Upper lobe of left lung (tissue), 6 donors: ENCODE data around the gene ETFRF1. TPM values are rescaled to one million over a fixed set of nuclear protein-coding genes. Genes with fewer than 3 reads are reported as not detected.

ENCODE experiments used
- ATAC-seq, 2 donors: fragments of 200-7000 bp; cut with Tn5 transposase; one replicate each; pipeline ENCODE4 v1.9.1; 2022; ENCODE audit warnings: mild to moderate bottlenecking in 2 of 2, moderate library complexity in 2 of 2; ENCODE audit not compliant: low FRiP score in 2 of 2
- DNase-seq, 2 donors: peaks; one replicate each; pipeline ENCODE4 v3.0.0-alpha.2; 2019 to 2020
- H3K27ac ChIP-seq, 4 donors: fragments of 200-600 bp; sonication (generic); one replicate each; pipeline ENCODE4 v1.5.1; 2016 to 2019
- H3K27me3 ChIP-seq, 4 donors: fragments of 200-600 bp; sonication (generic); one replicate each; pipeline ENCODE4 v1.5.1; 2017 to 2019
- H3K36me3 ChIP-seq, 4 donors: fragments of 200-600 bp; sonication (generic); one replicate each; pipeline ENCODE4 v1.5.1; 2016 to 2019
- H3K4me1 ChIP-seq, 4 donors: fragments of 200-600 bp; sonication (generic); one replicate each; pipeline ENCODE4 v1.5.1; 2018 to 2019
- H3K4me3 ChIP-seq, 4 donors: fragments of 200-600 bp; sonication (generic); one replicate each; pipeline ENCODE4 v1.5.1; 2017 to 2019; ENCODE audit warnings: mild to moderate bottlenecking in 2 of 4, moderate library complexity in 1 of 4
- H3K9me3 ChIP-seq, 4 donors: fragments of 200-600 bp; sonication (generic); one replicate each; pipeline ENCODE4 v1.5.1; 2018 to 2019
- EP300 ChIP-seq, 4 donors: sonication (generic); formaldehyde crosslinking; IDR thresholded peaks; one replicate each; pipeline ENCODE4 v1.5.1; 2017; ENCODE audit warnings: antibody characterized with exemption in 4 of 4, control low read depth in 2 of 4
- POLR2A ChIP-seq, 4 donors: fragments of 450-650 bp; IDR thresholded peaks; one replicate each; pipeline ENCODE4 v1.5.1; 2016 to 2017; ENCODE audit warnings: antibody characterized with exemption in 4 of 4, mild to moderate bottlenecking in 2 of 4
- POLR2AphosphoS5 ChIP-seq, 2 donors: sonication (generic); formaldehyde crosslinking; IDR thresholded peaks; one replicate each; pipeline ENCODE4 v1.5.1; 2017; ENCODE audit warnings: antibody characterized with exemption in 2 of 2
- WGBS, 2 donors: methylation state at CpG; one replicate each; pipeline ENCODE4 v1.1.5; 2017 to 2018; 5-methylcytosine and 5-hydroxymethylcytosine counted together
- total RNA-seq, 6 donors: library from RNA; depleted of rRNA in 4 of 6; stranded (reverse); fragments of >200 nt in 4 of 6; gene quantifications; one replicate each; pipeline versions ENCODE4 v1.1.0 to v1.2.1, GENCODE V29; 2016 to 2021
- TF ChIP-seq, protein P1 (sequence below), 6 experiments: fragments of 450-650 bp in 4 of 6; fragments of 200-600 bp in 2 of 6; sonication (generic) in 2 of 6; IDR thresholded peaks; one replicate each; pipeline ENCODE4 v1.5.1; 2016 to 2019; ENCODE audit warnings: antibody characterized with exemption in 6 of 6
- donor health status: DM: no; HTN: no; CAD: no; lungs with moderate emphysema.
- donor health status: DM: no; HTN: yes; CAD: no; lungs with severe emphysema.

Gene ETFRF1, protein sequence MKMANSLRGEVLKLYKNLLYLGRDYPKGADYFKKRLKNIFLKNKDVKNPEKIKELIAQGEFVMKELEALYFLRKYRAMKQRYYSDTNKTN
- total RNA-seq = 10 to 100 TPM in 5 of 6 donors, 1 to 10 TPM in 1; 5.2 to 48.4 (median 20.5) TPM

DNA sequence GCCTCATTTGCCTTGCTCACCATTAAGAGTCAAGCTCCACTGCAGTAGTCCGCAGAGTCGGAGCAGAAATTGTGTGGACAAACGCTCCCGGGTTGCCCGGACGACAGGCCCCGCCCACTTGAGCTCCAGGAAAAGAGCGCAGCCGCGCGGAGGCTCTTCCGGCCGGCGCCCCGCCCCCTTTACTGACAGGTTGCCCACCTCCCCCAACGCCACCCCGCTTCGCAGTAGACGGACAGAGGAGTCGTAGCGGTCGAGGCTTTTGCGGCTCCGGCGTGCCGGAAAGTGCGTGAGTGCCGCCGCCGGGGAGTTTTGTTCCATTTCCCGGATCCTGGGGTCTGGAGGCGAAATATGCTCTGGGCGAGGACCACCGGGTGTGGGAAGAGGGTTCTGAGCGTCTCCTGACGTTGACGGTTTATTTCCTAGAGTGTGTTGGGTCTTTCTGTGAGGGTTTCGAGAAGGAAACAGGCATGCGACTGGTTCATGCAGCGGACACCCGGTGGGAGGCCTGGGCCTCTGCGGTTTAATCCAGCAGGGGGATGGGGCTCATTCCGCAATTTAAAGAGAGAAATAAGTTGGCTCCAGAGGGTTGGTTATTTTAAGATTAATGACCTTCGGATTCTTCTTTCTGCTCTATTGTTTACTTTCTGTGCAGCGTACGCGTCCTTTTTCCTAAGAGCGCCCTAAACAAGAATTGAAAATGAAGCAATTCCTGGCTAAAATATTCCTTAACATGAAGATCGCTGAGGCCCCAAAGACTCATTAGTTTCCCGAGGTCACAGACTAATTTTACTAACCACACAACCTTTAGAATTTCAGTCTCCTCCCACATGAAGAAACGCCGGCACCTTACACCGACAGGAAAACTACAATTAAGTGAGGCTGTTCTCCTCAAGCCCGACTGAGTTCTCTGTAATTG is at the start of gene ETFRF1, which contains the start of gene DNAI7:
Gene ETFRF1, plus strand, starts transcription at position 182 of the 916 bp plus-strand sequence. CDS start 8,720 bp downstream, outside the sequence.
Gene DNAI7, minus strand, starts transcription at position 105 of the 916 bp plus-strand sequence. Its CDS starts 82 bp downstream, at position 23.
- 0 to 1% methylated on average over 28 to 52 of the region's 54 CpGs for WGBS, 2 donors
- no peaks in the 10 kb centered on the region for H3K9me3 ChIP-seq
- DNase-seq (peak; percentile 98 to 100), ATAC-seq (peak; percentile 99 to 100)
- peaks cover 7 to 13% (median 8%) of the 10 kb centered on the region in 4 donors for H3K4me1 ChIP-seq
- peak within 1 kb of the TSS; percentile 90 to 94 (median 93) for H3K27ac ChIP-seq
- no peaks in the 10 kb centered on the region for H3K36me3 ChIP-seq
- H3K27me3 ChIP-seq = no peaks in the 10 kb centered on the region
- peak within 1 kb of the TSS; percentile 21 to 86 (median 62) for H3K4me3 ChIP-seq
- TF ChIP-seq POLR2AphosphoS5 (IDR thresholded peaks at IDR 0.05) (peak; percentile 90 to 94), POLR2A (IDR thresholded peaks at IDR 0.05) (peak in 3 of 4 donors; percentile 79 to 87 (median 82)), EP300 (IDR thresholded peaks at IDR 0.05) (peak in 2 of 4 donors; percentile 27 to 56)
- TF ChIP-seq, protein P1, sequence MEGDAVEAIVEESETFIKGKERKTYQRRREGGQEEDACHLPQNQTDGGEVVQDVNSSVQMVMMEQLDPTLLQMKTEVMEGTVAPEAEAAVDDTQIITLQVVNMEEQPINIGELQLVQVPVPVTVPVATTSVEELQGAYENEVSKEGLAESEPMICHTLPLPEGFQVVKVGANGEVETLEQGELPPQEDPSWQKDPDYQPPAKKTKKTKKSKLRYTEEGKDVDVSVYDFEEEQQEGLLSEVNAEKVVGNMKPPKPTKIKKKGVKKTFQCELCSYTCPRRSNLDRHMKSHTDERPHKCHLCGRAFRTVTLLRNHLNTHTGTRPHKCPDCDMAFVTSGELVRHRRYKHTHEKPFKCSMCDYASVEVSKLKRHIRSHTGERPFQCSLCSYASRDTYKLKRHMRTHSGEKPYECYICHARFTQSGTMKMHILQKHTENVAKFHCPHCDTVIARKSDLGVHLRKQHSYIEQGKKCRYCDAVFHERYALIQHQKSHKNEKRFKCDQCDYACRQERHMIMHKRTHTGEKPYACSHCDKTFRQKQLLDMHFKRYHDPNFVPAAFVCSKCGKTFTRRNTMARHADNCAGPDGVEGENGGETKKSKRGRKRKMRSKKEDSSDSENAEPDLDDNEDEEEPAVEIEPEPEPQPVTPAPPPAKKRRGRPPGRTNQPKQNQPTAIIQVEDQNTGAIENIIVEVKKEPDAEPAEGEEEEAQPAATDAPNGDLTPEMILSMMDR (IDR thresholded peaks at IDR 0.05) = peak in 2 of 6 experiments; percentile 20 to 33

DNA sequence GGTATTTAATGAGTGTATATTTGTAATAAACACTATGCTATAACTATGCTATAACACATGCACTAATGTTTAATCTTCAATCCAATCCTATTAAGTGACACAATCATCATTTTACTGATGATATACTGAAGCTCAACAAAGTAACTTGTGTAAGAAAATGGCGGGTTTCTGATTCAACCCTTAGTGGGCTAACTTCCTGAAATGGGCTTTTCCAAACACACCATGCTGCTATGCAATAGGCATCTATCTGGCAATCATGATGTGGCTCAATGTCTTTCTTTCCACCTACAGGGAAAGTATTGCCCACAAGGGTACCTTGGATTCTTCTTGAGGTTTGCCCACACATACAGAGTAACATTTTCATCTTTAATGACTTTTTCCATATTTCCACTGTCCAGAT is 48.4 kb upstream of the ETFRF1 start:
- no peak for TF ChIP-seq POLR2A (IDR thresholded peaks at IDR 0.05)
- TF ChIP-seq EP300 (IDR thresholded peaks at IDR 0.05) = no peak
- no peak for TF ChIP-seq POLR2AphosphoS5 (IDR thresholded peaks at IDR 0.05)
- TF ChIP-seq, protein P1 (IDR thresholded peaks at IDR 0.05) = no peak
- no peaks in the 10 kb centered on the region for H3K27me3 ChIP-seq
- H3K9me3 ChIP-seq = no peaks in the 10 kb centered on the region
- ATAC-seq = no peak
- H3K4me1 ChIP-seq = no peaks in the 10 kb centered on the region
- no peak for DNase-seq
- H3K4me3 ChIP-seq = no peak overlapping the region
- 67 to 83% methylated on average over 1 of the region's 1 CpG for WGBS, 2 donors
- H3K36me3 ChIP-seq = no peaks in the 10 kb centered on the region
- no peak overlapping the region for H3K27ac ChIP-seq

DNA sequence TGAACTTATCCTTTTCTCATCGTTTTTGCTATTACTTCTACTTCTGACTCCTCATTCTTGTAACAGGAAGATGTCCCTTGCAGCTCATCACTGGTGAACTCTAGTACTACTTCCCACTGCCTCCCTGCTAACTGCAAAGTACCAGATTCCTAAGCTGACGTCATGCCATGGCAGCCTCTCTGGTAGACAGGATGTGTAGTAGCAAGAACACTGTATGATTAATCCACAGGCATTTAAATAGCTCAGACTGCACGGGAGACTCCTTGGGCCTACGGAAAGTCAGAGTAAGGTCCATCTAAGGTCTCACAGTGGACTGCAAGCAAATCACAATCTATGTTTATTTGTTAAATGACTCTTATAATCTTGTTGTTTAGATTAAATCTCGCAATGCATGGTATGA is 43.6 kb upstream of the ETFRF1 start:
- DNase-seq (peak in 1 of 2 donors; percentile 25), ATAC-seq (peak; percentile 22 to 56)
- Histone ChIP-seq H3K36me3 (no peaks in the 10 kb centered on the region), H3K27me3 (no peaks in the 10 kb centered on the region), H3K4me3 (no peak overlapping the region), H3K4me1 (peaks cover 0 to 6% (median 2%) of the 10 kb centered on the region in 4 donors), H3K9me3 (no peaks in the 10 kb centered on the region), H3K27ac (no peak overlapping the region)
- TF ChIP-seq POLR2AphosphoS5 (IDR thresholded peaks at IDR 0.05) (no peak), POLR2A (IDR thresholded peaks at IDR 0.05) (no peak)
- 32 to 41% methylated on average over 5 of the region's 5 CpGs for WGBS, 2 donors

DNA sequence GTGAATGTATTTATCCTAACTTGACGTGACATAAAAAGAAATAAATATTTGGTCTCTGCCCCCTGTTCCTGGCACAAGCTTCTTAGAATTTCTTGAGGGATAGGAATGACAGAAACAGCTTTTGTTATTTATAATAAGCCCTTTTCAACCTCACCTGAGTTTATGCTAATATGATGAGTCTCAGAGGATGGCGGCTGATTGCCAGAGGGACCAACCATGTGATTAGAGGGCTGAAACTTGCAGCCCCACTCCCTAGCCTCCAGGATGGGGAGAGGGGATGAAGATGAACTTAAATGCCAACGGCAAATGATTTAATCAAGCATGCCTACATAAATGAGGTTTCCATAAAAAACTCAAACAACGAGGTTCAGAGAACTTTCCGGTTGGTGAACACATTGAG is 43.0 kb upstream of the ETFRF1 start:
- DNase-seq (no peak), ATAC-seq (no peak)
- no peak for TF ChIP-seq POLR2AphosphoS5 (IDR thresholded peaks at IDR 0.05)
- TF ChIP-seq POLR2A (IDR thresholded peaks at IDR 0.05) = no peak
- TF ChIP-seq, protein P1 (IDR thresholded peaks at IDR 0.05) = no peak
- TF ChIP-seq EP300 (IDR thresholded peaks at IDR 0.05) = no peak
- Histone ChIP-seq H3K27me3 (no peaks in the 10 kb centered on the region), H3K4me3 (no peak overlapping the region), H3K36me3 (no peaks in the 10 kb centered on the region), H3K4me1 (peaks cover 0 to 6% (median 2%) of the 10 kb centered on the region in 4 donors), H3K27ac (no peak overlapping the region), H3K9me3 (no peaks in the 10 kb centered on the region)
- WGBS, 2 donors = 72 to 75% methylated on average over 5 of the region's 5 CpGs

DNA sequence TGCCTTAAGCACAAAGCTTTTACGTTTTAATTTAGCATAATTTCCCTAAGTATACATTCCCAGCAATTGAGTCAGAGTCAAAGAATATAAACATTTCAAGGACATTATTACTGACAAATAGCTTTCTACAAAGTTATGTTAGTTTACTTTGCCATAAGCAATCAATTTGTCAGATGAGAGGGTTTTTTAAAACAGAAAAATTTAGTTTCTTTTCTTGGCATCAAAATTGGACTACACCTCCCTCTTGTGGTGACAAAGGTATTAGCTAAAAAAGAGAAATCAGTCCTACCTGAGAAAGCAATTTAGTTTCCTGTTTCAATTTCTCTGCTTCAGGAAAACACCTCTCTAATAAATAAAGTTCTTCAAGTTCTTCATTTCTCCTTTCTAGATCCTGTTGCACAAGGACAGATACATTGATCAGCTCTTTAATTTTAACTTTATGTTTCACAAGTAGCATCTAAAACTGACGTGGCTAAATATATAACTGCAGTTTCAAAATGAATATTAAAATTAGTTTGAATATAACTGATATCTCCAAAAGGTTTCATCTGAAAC is 39.9 kb upstream of the ETFRF1 start:
- no peak overlapping the region for H3K27ac ChIP-seq
- no peaks in the 10 kb centered on the region for H3K9me3 ChIP-seq
- no peaks in the 10 kb centered on the region for H3K27me3 ChIP-seq
- DNase-seq (no peak), ATAC-seq (no peak)
- H3K4me1 ChIP-seq = peaks cover 0 to 6% (median 2%) of the 10 kb centered on the region in 4 donors
- TF ChIP-seq, protein P1 (IDR thresholded peaks at IDR 0.05) = peak; percentile 9 to 57 (median 46)
- no peak for TF ChIP-seq POLR2AphosphoS5 (IDR thresholded peaks at IDR 0.05)
- H3K4me3 ChIP-seq = no peak overlapping the region
- no peaks in the 10 kb centered on the region for H3K36me3 ChIP-seq
- WGBS, 2 donors = 63 to 69% methylated on average over 2 of the region's 2 CpGs
